NT2/D1 (cell line): ENCODE data around the gene SYNPO2.

Experiments used
- SUZ12 ChIP-seq: IDR thresholded peaks from 2 replicates; pipeline ENCODE4 v1.6.1; 2011; ENCODE audit not compliant: insufficient read length, insufficient read depth; ENCODE audit errors: extremely low read depth
- YY1 ChIP-seq: IDR thresholded peaks from 2 replicates; pipeline ENCODE4 v1.6.1; 2011; ENCODE audit not compliant: insufficient read length, insufficient read depth
- ZNF274 ChIP-seq: IDR thresholded peaks from 2 replicates; pipeline ENCODE4 v1.6.1; 2011; ENCODE audit warnings: mild to moderate bottlenecking, low read depth, low read length

DNA sequence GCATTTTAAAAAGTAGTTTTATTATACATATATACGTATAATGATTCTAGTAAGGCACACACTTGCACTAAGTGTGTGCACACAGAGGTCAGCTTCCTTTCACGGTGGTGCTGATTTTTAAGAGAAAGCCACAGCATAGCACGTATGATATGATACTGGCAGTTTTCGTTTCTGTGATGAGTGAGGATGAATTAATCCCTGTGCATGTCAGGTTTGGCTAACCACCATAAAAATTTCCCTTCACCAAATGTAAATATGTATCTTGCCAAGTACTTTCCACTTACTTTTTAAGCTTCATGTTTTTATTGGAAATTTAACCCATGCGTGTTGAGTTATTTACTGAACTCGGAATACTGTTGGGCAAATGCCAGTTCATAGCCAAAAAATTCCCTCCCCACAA, 84.6 kb downstream of the SYNPO2 start:
- no peak for TF ChIP-seq ZNF274
- TF ChIP-seq YY1 = no peak
- no peak for TF ChIP-seq SUZ12
